IMR-90 (cell line): ENCODE results near the gene EXD2. TPM values are rescaled to one million over a fixed set of nuclear protein-coding genes. Genes with fewer than 3 reads are reported as not detected.

Experiments used
- ATAC-seq: fragments of 200-7000 bp; cut with Tn5 transposase; 2 replicates; pipeline ENCODE4 v1.9.1; 2020; ENCODE audit warnings: low read depth, mild to moderate bottlenecking, moderate library complexity
- BruUV-seq: library from RNA; stranded (reverse); fragments of 400-500 nt; replicated peaks from 2 replicates; lab custom pipeline; 2021; lab: Mats Ljungman, UMichigan
- CTCF ChIA-PET: fragments of 300-600 bp; formaldehyde crosslinking; extraction: SDS; loops from one replicate; lab custom pipeline; 2021; ENCODE audit warnings: antibody characterized with exemption; lab: Yijun Ruan, JAX
- POLR2A ChIA-PET: fragments of 300-600 bp; sonication (Branson Sonifier 250); formaldehyde crosslinking; loops from one replicate; lab custom pipeline; 2022; ENCODE audit warnings: antibody characterized with exemption; ENCODE audit not compliant: unreplicated experiment; lab: Charles Lee
- DNase-seq: peaks from one replicate; pipeline ENCODE4 v3.0.0; 2013
- H2AFZ ChIP-seq: replicated peaks from 2 replicates; pipeline ENCODE3; 2013; ENCODE audit warnings: low read length, mild to moderate bottlenecking; ENCODE audit not compliant: poor library complexity
- H2AK5ac ChIP-seq: 2 replicates; pipeline ENCODE4 v1.6.1; 2013; ENCODE audit warnings: low read depth, low read length, inconsistent platforms
- H2AK9ac ChIP-seq: replicated peaks from 2 replicates; pipeline ENCODE3; 2013; ENCODE audit warnings: mild to moderate bottlenecking, low read depth, low read length, moderate library complexity; ENCODE audit not compliant: poor library complexity
- H2BK120ac ChIP-seq: 2 replicates; pipeline ENCODE4 v1.6.1; 2013; ENCODE audit warnings: low read depth, low read length, inconsistent platforms
- H2BK15ac ChIP-seq: 3 replicates; pipeline ENCODE4 v1.6.1; 2013; ENCODE audit warnings: low read depth, low read length, inconsistent platforms
- H2BK20ac ChIP-seq: 2 replicates; pipeline ENCODE4 v1.6.1; 2013; ENCODE audit warnings: low read depth, mild to moderate bottlenecking, inconsistent platforms, low read length, moderate library complexity
- H2BK5ac ChIP-seq: 2 replicates; pipeline ENCODE4 v1.6.1; 2013; ENCODE audit warnings: mild to moderate bottlenecking, low read depth, low read length, inconsistent platforms; ENCODE audit not compliant: poor library complexity, severe bottlenecking
- H3K14ac ChIP-seq: replicated peaks from 2 replicates; pipeline ENCODE4 v1.6.1; 2013; ENCODE audit warnings: low read depth, low read length, inconsistent platforms
- H3K18ac ChIP-seq: 2 replicates; pipeline ENCODE4 v1.6.1; 2013; ENCODE audit warnings: low read depth, low read length, control low read depth
- H3K23ac ChIP-seq: 2 replicates; pipeline ENCODE4 v1.6.1; 2013; ENCODE audit warnings: low read depth, low read length, inconsistent platforms
- H3K27ac ChIP-seq: 2 replicates; pipeline ENCODE4 v1.5.1; 2013; ENCODE audit warnings: mild to moderate bottlenecking, control low read depth, low read length; ENCODE audit not compliant: insufficient read depth
- H3K27me3 ChIP-seq: 2 replicates; pipeline ENCODE4 v1.6.1; 2013; ENCODE audit warnings: low read length; ENCODE audit not compliant: control insufficient read depth, insufficient read depth
- H3K36me3 ChIP-seq: 2 replicates; pipeline ENCODE4 v1.6.1; 2013; ENCODE audit warnings: low read length, mixed read lengths; ENCODE audit not compliant: control insufficient read depth, insufficient read depth
- H3K4ac ChIP-seq: 2 replicates; pipeline ENCODE4 v1.6.1; 2013; ENCODE audit warnings: low read depth, low read length, inconsistent platforms
- H3K4me1 ChIP-seq: 2 replicates; pipeline ENCODE4 v1.6.1; 2013; ENCODE audit warnings: low read length, mixed read lengths; ENCODE audit not compliant: control insufficient read depth, insufficient read depth
- H3K4me2 ChIP-seq: 2 replicates; pipeline ENCODE4 v1.6.1; 2013; ENCODE audit warnings: low read depth, mild to moderate bottlenecking, control low read depth, low read length, moderate library complexity
- H3K4me3 ChIP-seq: 2 replicates; pipeline ENCODE4 v1.5.1; 2013; ENCODE audit warnings: low read depth, mild to moderate bottlenecking, control low read depth, low read length, moderate library complexity; ENCODE audit not compliant: insufficient read depth
- H3K56ac ChIP-seq: 2 replicates; pipeline ENCODE4 v1.6.1; 2013; ENCODE audit warnings: low read length, inconsistent platforms; ENCODE audit not compliant: insufficient read depth; ENCODE audit errors: extremely low read depth
- H3K79me1 ChIP-seq, 2 experiments: 2 replicates each; pipeline ENCODE4 v1.6.1; 2013; ENCODE audit warnings: low read length in 2 of 2, inconsistent platforms in 1 of 2, low read depth in 1 of 2
- H3K9ac ChIP-seq: 2 replicates; pipeline ENCODE4 v1.6.1; 2013; ENCODE audit warnings: low read depth, low read length, control low read depth
- H3K9me1 ChIP-seq: 2 replicates; pipeline ENCODE4 v1.6.1; 2013; ENCODE audit warnings: low read length, inconsistent platforms; ENCODE audit not compliant: insufficient read depth
- H3K9me3 ChIP-seq: 2 replicates; pipeline ENCODE4 v1.6.1; 2013; ENCODE audit warnings: low read length; ENCODE audit not compliant: control insufficient read depth, insufficient read depth
- H4K20me1 ChIP-seq: 2 replicates; pipeline ENCODE4 v1.6.1; 2013; ENCODE audit warnings: low read length, inconsistent platforms; ENCODE audit not compliant: insufficient read depth
- H4K5ac ChIP-seq: 2 replicates; pipeline ENCODE4 v1.6.1; 2013; ENCODE audit warnings: mild to moderate bottlenecking, low read depth, low read length, control low read depth
- H4K8ac ChIP-seq, 2 experiments: 2 replicates each; pipeline ENCODE4 v1.6.1; 2013; ENCODE audit warnings: low read depth in 2 of 2, low read length in 2 of 2, control low read depth in 1 of 2, inconsistent platforms in 1 of 2
- H4K91ac ChIP-seq: 2 replicates; pipeline ENCODE4 v1.6.1; 2013; ENCODE audit warnings: low read depth, low read length, inconsistent platforms; ENCODE audit not compliant: insufficient read depth
- BHLHE40 ChIP-seq: fragments of 150-350 bp; IDR thresholded peaks from 2 replicates; pipeline ENCODE4 v1.6.1; 2016; ENCODE audit warnings: mild to moderate bottlenecking, low read depth, low read length
- CEBPB ChIP-seq: IDR thresholded peaks from 2 replicates; pipeline ENCODE4 v1.6.1; 2012; ENCODE audit warnings: low read depth, low read length, improper control_type of control experiment
- FOS ChIP-seq: fragments of 150-350 bp; IDR thresholded peaks from 2 replicates; pipeline ENCODE4 v1.6.1; 2016; ENCODE audit warnings: low read depth, low read length
- MXI1 ChIP-seq: IDR thresholded peaks from 2 replicates; pipeline ENCODE4 v1.6.1; 2012; ENCODE audit warnings: low read depth, mild to moderate bottlenecking, low read length, moderate library complexity, borderline replicate concordance
- POLR2A ChIP-seq: IDR thresholded peaks from 2 replicates; pipeline ENCODE4 v1.6.1; 2012; ENCODE audit warnings: mild to moderate bottlenecking, low read depth, low read length
- RAD21 ChIP-seq: IDR thresholded peaks from 2 replicates; pipeline ENCODE4 v1.6.1; 2012; ENCODE audit warnings: low read length, improper control_type of control experiment
- RCOR1 ChIP-seq: IDR thresholded peaks from 2 replicates; pipeline ENCODE4 v1.6.1; 2012; ENCODE audit warnings: mild to moderate bottlenecking, low read length, improper control_type of control experiment; ENCODE audit not compliant: insufficient replicate concordance
- WGBS, 2 experiments: methylation state at CpG; one replicate each; pipeline versions ENCODE4 v1.1.5 to v1.1.7; 2013; ENCODE audit warnings: missing lambda C conversion rate in 2 of 2; ENCODE audit not compliant: insufficient read length in 1 of 2; ENCODE audit errors: extremely low coverage in 2 of 2; 5-methylcytosine and 5-hydroxymethylcytosine counted together
- dilution Hi-C: fragments of 300-500 bp; cut with HindIII; formaldehyde crosslinking; loops from one replicate; pipeline ENCODE4 v1.14.3; 2018; ENCODE audit warnings: low sequenced_read_pairs; ENCODE audit not compliant: unreplicated experiment
- in situ Hi-C: fragments of 300-500 bp; cut with MboI; formaldehyde crosslinking; loops from 3 replicates; pipeline ENCODE4 v1.14.3; 2019; ENCODE audit warnings: low sequenced_read_pairs, inconsistent platforms, mixed read lengths
- intact Hi-C: fragments of 100-400 bp; cut with micrococcal nuclease; formaldehyde crosslinking; loops from 2 replicates; pipeline ENCODE4 v1.10.0; 2022
- polyA plus RNA-seq, 3 experiments: library from polyadenylated mRNA; depleted of rRNA; stranded (reverse); fragments of >200 nt; gene quantifications; 2 replicates each; pipeline ENCODE4 v1.2.3, GENCODE V29; 2012; ENCODE audit warnings: low replicate concordance in 1 of 3
- total RNA-seq: library from RNA; depleted of rRNA; stranded (reverse); fragments of >200 nt; gene quantifications from 2 replicates; pipeline ENCODE4 v1.2.3, GENCODE V29; 2012

EXD2 gene
- total and polyA plus RNA-seq, 2 of the 4 experiments (the other 2 are of a cell fraction), result 11.0 to 13.3 TPM

DNA sequence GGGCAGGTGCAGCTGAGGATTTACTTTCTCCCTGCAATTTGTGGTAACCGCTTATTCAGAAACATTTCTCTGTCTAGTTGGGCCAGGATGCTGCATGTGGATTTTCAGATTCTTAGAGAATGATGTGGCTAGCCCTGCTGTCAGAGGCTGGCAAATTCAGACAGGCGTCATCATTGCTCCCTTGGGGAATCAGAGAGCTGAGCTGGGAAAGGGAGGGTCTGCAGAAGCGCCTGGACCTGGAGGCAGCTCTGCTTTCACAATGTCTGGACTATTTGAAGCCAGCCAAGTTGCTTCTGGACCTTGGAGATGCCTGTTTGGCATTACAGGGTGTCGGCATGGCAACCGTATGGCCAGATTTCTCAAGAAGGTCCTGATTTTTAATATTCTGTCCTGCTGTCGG is 72.1 kb downstream of the EXD2 start:
- no TSS peak for BruUV-seq
- ChIA-PET CTCF (no interaction called here), POLR2A (no interaction called here)
- intact Hi-C loops, result loop anchor here (1.0 to 5.0 kb wide), 2 partner anchors 16 to 84 kb away; no protein-coding TSS in a partner anchor
- H4K91ac ChIP-seq, result no peak overlapping the region
- H3K9me3 ChIP-seq, result no peaks in the 10 kb centered on the region
- no peak overlapping the region for H2AK9ac ChIP-seq
- H3K18ac ChIP-seq, result no peak overlapping the region
- H3K79me1 ChIP-seq, result no peaks in the 10 kb centered on the region
- 0 out of 2 replicates have a peak, but pooled peaks have one; percentile 45 for TF ChIP-seq MXI1
- TF ChIP-seq RCOR1, result peak; percentile 85
- 0 out of 2 replicates have a peak, but pooled peaks have one; percentile 14 for TF ChIP-seq RAD21
- TF ChIP-seq POLR2A, result no peak
- peak; percentile 75 for TF ChIP-seq CEBPB
- TF ChIP-seq BHLHE40, result no peak
- TF ChIP-seq FOS, result peak; percentile 46
- WGBS, 2 experiments, result 46% methylated on average over 3 of the region's 6 CpGs; no CpG with 5 or more reads in 1 of the 2 experiments
- H2BK5ac ChIP-seq, result no peak overlapping the region
- H3K9ac ChIP-seq, result no peak overlapping the region
- no peak overlapping the region for H3K4me2 ChIP-seq
- no peak overlapping the region for H4K8ac ChIP-seq
- in situ Hi-C loops, result loop anchor here (25.0 kb wide), 1 partner anchor 474 kb away; no protein-coding TSS in a partner anchor
- no peak overlapping the region for H3K4me3 ChIP-seq
- no peak overlapping the region for H2AFZ ChIP-seq
- H2BK120ac ChIP-seq, result no peak overlapping the region
- DNase-seq (peak; percentile 93), ATAC-seq (peak; percentile 66)
- no peak overlapping the region for H3K4ac ChIP-seq
- dilution Hi-C loops, result no loop called here
- no peak overlapping the region for H3K14ac ChIP-seq
- no peak overlapping the region for H4K5ac ChIP-seq
- no peak overlapping the region for H2BK20ac ChIP-seq
- H3K27me3 ChIP-seq, result peaks cover 36% of the 10 kb centered on the region
- H3K4me1 ChIP-seq, result peaks cover 9% of the 10 kb centered on the region
- no peak overlapping the region for H2BK15ac ChIP-seq
- H3K36me3 ChIP-seq, result no peaks in the 10 kb centered on the region
- no peak overlapping the region for H2AK5ac ChIP-seq
- H3K23ac ChIP-seq, result no peak overlapping the region
- peaks cover 23% of the 10 kb centered on the region for H3K9me1 ChIP-seq
- peaks cover 8% of the 10 kb centered on the region for H4K20me1 ChIP-seq
- H3K56ac ChIP-seq, result no peak overlapping the region
- no peak overlapping the region for H3K27ac ChIP-seq
